B cell (primary cell): Measurements from ENCODE around the gene ASB8. TPM values are rescaled to one million over a fixed set of nuclear protein-coding genes. Genes with fewer than 3 reads are reported as not detected.

Experiments
- ATAC-seq: fragments of 200-7000 bp; cut with Tn5 transposase; one replicate; pipeline ENCODE4 v1.10.0; 2021; ENCODE audit warnings: low read depth, mild to moderate bottlenecking, moderate number of reproducible peaks, moderate library complexity
- CTCF ChIA-PET: fragments of 350-600 bp; sonication (Branson Sonifier 250); formaldehyde crosslinking; loops from one replicate; lab custom pipeline; 2021; ENCODE audit warnings: antibody characterized with exemption, inconsistent platforms; lab: Charles Lee
- POLR2A ChIA-PET: fragments of 350-600 bp; sonication (Branson Sonifier 250); formaldehyde crosslinking; loops from one replicate; lab custom pipeline; 2021; ENCODE audit warnings: antibody characterized with exemption; lab: Charles Lee
- DNase-seq: peaks from one replicate; pipeline ENCODE4 v3.0.0; 2013
- H2AFZ ChIP-seq: 2 replicates; pipeline ENCODE4 v1.6.1; 2012; ENCODE audit warnings: mild to moderate bottlenecking, low read depth, low read length; ENCODE audit not compliant: insufficient read depth, poor library complexity, severe bottlenecking
- H3K27ac ChIP-seq, 2 donors: 1 replicate in 1 of 2; 2 replicates in 1 of 2; pipeline ENCODE4 v1.5.1; 2012 to 2013; ENCODE audit warnings: low read length in 2 of 2, mild to moderate bottlenecking in 2 of 2, moderate library complexity in 1 of 2
- H3K27me3 ChIP-seq, 4 experiments: fragments of 200-600 bp in 1 of 4; sonication (generic) in 1 of 4; replicated peaks in 1 of 4; 1 replicate in 2 of 4; 2 replicates in 2 of 4; pipeline versions ENCODE4 v1.6.1 to v1.7.0; 2013 to 2016; ENCODE audit warnings: low read length in 3 of 4, mild to moderate bottlenecking in 2 of 4, mixed read lengths in 1 of 4, moderate library complexity in 1 of 4; ENCODE audit not compliant: insufficient read depth in 4 of 4, control insufficient read depth in 3 of 4; ENCODE audit errors: control extremely low read depth in 1 of 4
- H3K36me3 ChIP-seq, 2 experiments: replicated peaks in 1 of 2; 1 replicate in 1 of 2; 2 replicates in 1 of 2; pipeline versions ENCODE4 v1.6.1 to v1.7.1; 2013; ENCODE audit warnings: low read length in 1 of 2; ENCODE audit not compliant: insufficient read depth in 2 of 2, control insufficient read depth in 1 of 2; ENCODE audit errors: control extremely low read depth in 1 of 2, extremely low read depth in 1 of 2
- H3K4me1 ChIP-seq, 2 donors: fragments of 200-600 bp in 1 of 2; sonication (generic) in 1 of 2; 1 replicate in 1 of 2; 2 replicates in 1 of 2; pipeline versions ENCODE4 v1.5.1 to v1.6.1; 2013 to 2017; ENCODE audit warnings: low read length in 2 of 2; ENCODE audit not compliant: control insufficient read depth in 2 of 2, insufficient read depth in 2 of 2
- H3K4me2 ChIP-seq: replicated peaks from 2 replicates; pipeline ENCODE3; 2012; ENCODE audit warnings: mild to moderate bottlenecking, low read depth, low read length; ENCODE audit not compliant: poor library complexity, severe bottlenecking
- H3K4me3 ChIP-seq, 5 experiments: fragments of 200-600 bp in 1 of 5; sonication (generic) in 1 of 5; 1 replicate in 3 of 5; 2 replicates in 2 of 5; pipeline versions ENCODE4 v1.5.1 to v1.7.0; 2011 to 2016; ENCODE audit warnings: low read length in 4 of 5, mild to moderate bottlenecking in 4 of 5, low read depth in 2 of 5, control low read depth in 1 of 5, moderate library complexity in 1 of 5; ENCODE audit not compliant: insufficient read depth in 1 of 5; ENCODE audit errors: control extremely low read depth in 1 of 5, extremely low read depth in 1 of 5
- H3K79me2 ChIP-seq: fragments of 200-600 bp; sonication (generic); one replicate; pipeline ENCODE4 v1.6.0; 2016; ENCODE audit warnings: low read length; ENCODE audit not compliant: control insufficient read depth, insufficient read depth
- H3K9ac ChIP-seq: fragments of 200-600 bp; sonication (generic); 2 replicates; pipeline ENCODE4 v1.6.1; 2017; ENCODE audit warnings: mild to moderate bottlenecking, low read length, moderate library complexity
- H3K9me3 ChIP-seq, 3 donors: one replicate each; pipeline versions ENCODE4 v1.6.1 to v1.7.1; 2013; ENCODE audit warnings: low read length in 2 of 3; ENCODE audit not compliant: control insufficient read depth in 2 of 3, insufficient read depth in 1 of 3; ENCODE audit errors: control extremely low read depth in 1 of 3
- H4K20me1 ChIP-seq: 2 replicates; pipeline ENCODE4 v1.6.0; 2012; ENCODE audit warnings: mild to moderate bottlenecking, low read length; ENCODE audit not compliant: insufficient read depth, control insufficient read depth, poor library complexity, severe bottlenecking
- H3K27ac Mint-ChIP-seq: one replicate; pipeline ENCODE4 v1.8.0; 2021; ENCODE audit warnings: mixed read lengths
- H3K27me3 Mint-ChIP-seq: one replicate; pipeline ENCODE4 v1.8.0; 2021; ENCODE audit warnings: mixed read lengths
- H3K4me1 Mint-ChIP-seq: one replicate; pipeline ENCODE4 v1.8.0; 2021; ENCODE audit warnings: mixed read lengths
- H3K4me3 Mint-ChIP-seq: one replicate; pipeline ENCODE4 v1.8.0; 2021; ENCODE audit warnings: mixed read lengths
- H3K9me3 Mint-ChIP-seq: one replicate; pipeline ENCODE4 v1.8.0; 2022; ENCODE audit warnings: mixed read lengths; ENCODE audit not compliant: insufficient read depth
- EZH2 ChIP-seq: IDR thresholded peaks from 2 replicates; pipeline ENCODE4 v1.6.1; 2012; ENCODE audit warnings: borderline replicate concordance, low read depth, mild to moderate bottlenecking, moderate library complexity, low read length; ENCODE audit not compliant: insufficient read depth, poor library complexity, severe bottlenecking
- WGBS: methylation state at CpG from one replicate; pipeline ENCODE4 v1.1.5; 2013; ENCODE audit warnings: missing lambda C conversion rate; ENCODE audit not compliant: insufficient coverage; 5-methylcytosine and 5-hydroxymethylcytosine counted together
- intact Hi-C: fragments of 100-400 bp; cut with micrococcal nuclease; formaldehyde crosslinking; loops from one replicate; pipeline ENCODE4 v1.10.0; 2022
- polyA plus RNA-seq: library from polyadenylated mRNA; depleted of rRNA; stranded (reverse); fragments of >200 nt; gene quantifications from 2 replicates; pipeline ENCODE4 v1.2.3, GENCODE V29; 2012
- total RNA-seq, 2 donors: library from RNA; stranded (reverse); fragments of 120-200 nt in 1 of 2; gene quantifications; 1 replicate in 1 of 2; 2 replicates in 1 of 2; pipeline versions ENCODE4 v1.2.3 to v1.2.4, GENCODE V29; 2013 to 2022
- TF ChIP-seq, protein P1 (sequence below): fragments of 200-600 bp; IDR thresholded peaks from one replicate; pipeline ENCODE4 v1.8.0; 2022; ENCODE audit warnings: antibody characterized with exemption, mild to moderate bottlenecking

The ASB8 gene
- total and polyA plus RNA-seq, 2 donors (not counting 1 experiment from before 2014, with no cell fraction given), result 22.7 to 54.8 TPM

DNA sequence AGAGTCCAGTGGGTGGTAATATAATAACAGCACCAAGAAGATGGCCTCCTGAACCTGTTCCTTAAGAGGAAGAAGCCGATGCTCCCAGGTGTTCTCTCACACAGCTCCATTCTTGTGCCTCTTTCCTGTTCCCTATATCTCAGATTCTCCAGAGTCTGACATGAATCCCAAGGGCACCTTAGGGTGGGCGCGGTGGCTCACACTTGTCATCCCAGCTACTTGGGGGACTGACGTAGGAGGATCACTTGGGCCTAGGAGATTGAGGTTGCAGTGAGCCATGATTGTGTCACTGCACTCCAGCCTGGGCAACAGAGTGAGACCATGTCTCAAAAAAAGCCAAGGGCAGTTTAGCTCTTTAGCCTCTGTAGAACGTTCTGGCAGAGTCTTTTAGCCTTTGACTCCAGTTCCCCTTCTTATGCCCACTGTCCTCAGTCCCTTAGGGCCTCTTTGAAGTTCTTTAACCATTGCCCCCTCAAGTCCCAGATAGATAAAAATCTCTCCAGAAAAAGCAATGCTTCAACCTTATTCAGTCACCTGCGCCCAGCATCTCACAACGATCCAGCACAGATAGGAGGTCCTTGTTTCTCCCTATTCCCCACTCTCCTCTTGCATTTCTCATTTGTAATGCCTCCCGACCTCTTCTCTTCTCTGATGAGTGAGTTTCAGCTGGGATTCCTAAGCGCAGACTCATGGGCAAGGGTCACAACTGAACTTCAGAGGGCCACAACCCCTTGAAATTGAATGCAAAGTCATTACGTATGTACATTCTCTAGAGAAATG, 30.8 kb upstream of the ASB8 start:
- 91% methylated on average over 7 of the region's 10 CpGs for WGBS
- ATAC-seq, result no peak
- Mint-ChIP-seq H3K4me3 (no peak overlapping the region), H3K27me3 (peaks cover 13% of the 10 kb centered on the region), H3K27ac (no peak overlapping the region), H3K4me1 (peaks cover 20% of the 10 kb centered on the region), H3K9me3 (no peaks in the 10 kb centered on the region)
- no peak overlapping the region for H2AFZ ChIP-seq
- no peak overlapping the region for H3K27ac ChIP-seq
- H3K27me3 ChIP-seq, result peaks cover 0 to 19% (median 6%) of the 10 kb centered on the region in 4 experiments
- H4K20me1 ChIP-seq, result no peaks in the 10 kb centered on the region
- no peak for DNase-seq
- no peaks in the 10 kb centered on the region for H3K36me3 ChIP-seq
- POLR2A ChIA-PET, result no interaction called here
- H3K4me3 ChIP-seq, result no peak overlapping the region
- intact Hi-C loops, result loop anchor here (5.0 to 10.0 kb wide), 2 partner anchors 483 to 536 kb away; partner anchors contain the start of gene RPAP3
- H3K79me2 ChIP-seq, result no peaks in the 10 kb centered on the region
- no peak overlapping the region for H3K4me2 ChIP-seq
- CTCF ChIA-PET, result interaction anchor here (0.6 to 3.3 kb wide), 5 partner anchors 10 to 319 kb away, joined by 3 to 35 read pairs (median 3); no protein-coding TSS in a partner anchor
- peaks cover 19 to 20% of the 10 kb centered on the region in 2 donors for H3K4me1 ChIP-seq
- peaks cover 0 to 4% (median 0%) of the 10 kb centered on the region in 3 donors for H3K9me3 ChIP-seq
- TF ChIP-seq, protein P1, sequence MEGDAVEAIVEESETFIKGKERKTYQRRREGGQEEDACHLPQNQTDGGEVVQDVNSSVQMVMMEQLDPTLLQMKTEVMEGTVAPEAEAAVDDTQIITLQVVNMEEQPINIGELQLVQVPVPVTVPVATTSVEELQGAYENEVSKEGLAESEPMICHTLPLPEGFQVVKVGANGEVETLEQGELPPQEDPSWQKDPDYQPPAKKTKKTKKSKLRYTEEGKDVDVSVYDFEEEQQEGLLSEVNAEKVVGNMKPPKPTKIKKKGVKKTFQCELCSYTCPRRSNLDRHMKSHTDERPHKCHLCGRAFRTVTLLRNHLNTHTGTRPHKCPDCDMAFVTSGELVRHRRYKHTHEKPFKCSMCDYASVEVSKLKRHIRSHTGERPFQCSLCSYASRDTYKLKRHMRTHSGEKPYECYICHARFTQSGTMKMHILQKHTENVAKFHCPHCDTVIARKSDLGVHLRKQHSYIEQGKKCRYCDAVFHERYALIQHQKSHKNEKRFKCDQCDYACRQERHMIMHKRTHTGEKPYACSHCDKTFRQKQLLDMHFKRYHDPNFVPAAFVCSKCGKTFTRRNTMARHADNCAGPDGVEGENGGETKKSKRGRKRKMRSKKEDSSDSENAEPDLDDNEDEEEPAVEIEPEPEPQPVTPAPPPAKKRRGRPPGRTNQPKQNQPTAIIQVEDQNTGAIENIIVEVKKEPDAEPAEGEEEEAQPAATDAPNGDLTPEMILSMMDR, result no peak
- TF ChIP-seq EZH2, result no peak
- no peak overlapping the region for H3K9ac ChIP-seq
